GM12878 (cell line): ENCODE measurements around the gene SMG6. TPM values are rescaled to one million over a fixed set of nuclear protein-coding genes. Genes with fewer than 3 reads are reported as not detected.

ENCODE experiments used
- ATF7 ChIP-seq: fragments of 450-650 bp; IDR thresholded peaks from 2 replicates; pipeline ENCODE4 v1.6.1; 2016; ENCODE audit warnings: low read depth, mild to moderate bottlenecking
- CUX1 ChIP-seq: IDR thresholded peaks from 2 replicates; pipeline ENCODE4 v1.6.1; 2012; ENCODE audit warnings: improper control_type of control experiment, low read depth, low read length; ENCODE audit not compliant: insufficient replicate concordance
- IRF3 ChIP-seq: fragments of 450-650 bp; IDR thresholded peaks from 2 replicates; pipeline ENCODE4 v1.6.1; 2014; ENCODE audit warnings: mild to moderate bottlenecking
- KDM1A ChIP-seq: fragments of 200-600 bp; sonication (generic); IDR thresholded peaks from 2 replicates; pipeline ENCODE4 v1.6.1; 2016; ENCODE audit warnings: borderline replicate concordance
- MLLT1 ChIP-seq: fragments of 450-650 bp; IDR thresholded peaks from 2 replicates; pipeline ENCODE4 v1.6.1; 2016; ENCODE audit warnings: mild to moderate bottlenecking
- MYB ChIP-seq: fragments of 150-350 bp; IDR thresholded peaks from 2 replicates; pipeline ENCODE4 v1.6.1; 2014; ENCODE audit warnings: mild to moderate bottlenecking, low read depth, low read length, borderline replicate concordance
- RELA ChIP-seq: fragments of 450-650 bp; IDR thresholded peaks from 2 replicates; pipeline ENCODE4 v1.8.0; 2014; ENCODE audit warnings: borderline replicate concordance; ENCODE audit not compliant: partially characterized antibody
- RELB ChIP-seq: fragments of 450-650 bp; IDR thresholded peaks from 2 replicates; pipeline ENCODE4 v1.6.1; 2017; ENCODE audit warnings: low read depth, mild to moderate bottlenecking, moderate library complexity
- REST ChIP-seq: IDR thresholded peaks from 2 replicates; pipeline ENCODE4 v1.6.1; 2012; ENCODE audit warnings: mild to moderate bottlenecking, low read depth, low read length
- SMC3 ChIP-seq: IDR thresholded peaks from 2 replicates; pipeline ENCODE4 v1.6.1; 2011; ENCODE audit warnings: low read length, improper control_type of control experiment, borderline replicate concordance
- TCF3 ChIP-seq: IDR thresholded peaks from 2 replicates; pipeline ENCODE4 v1.6.1; 2012; ENCODE audit warnings: low read depth, mild to moderate bottlenecking, low read length, borderline replicate concordance; ENCODE audit not compliant: insufficient read depth
- USF2 ChIP-seq: IDR thresholded peaks from 2 replicates; pipeline ENCODE4 v1.6.1; 2011; ENCODE audit warnings: low read depth, low read length, improper control_type of control experiment, borderline replicate concordance
- YBX1 ChIP-seq: fragments of 450-650 bp; IDR thresholded peaks from 2 replicates; pipeline ENCODE4 v1.6.1; 2016; ENCODE audit warnings: antibody characterized with exemption
- polyA plus RNA-seq, 11 experiments: library from polyadenylated mRNA; depleted of rRNA in 4 of 11; unstranded in 6 of 11; stranded (reverse) in 5 of 11; fragments of >200 nt; fragmentation: Nextera tagmentation in 4 of 11; fragmentation: Illumina TruSeq in 1 of 11; extraction: Ambion mirVana in 4 of 11; extraction: Trizol in 1 of 11; gene quantifications; 1 replicate in 1 of 11; 2 replicates in 10 of 11; pipeline versions ENCODE4 v1.2.1 to v1.2.3, GENCODE V29; 2011 to 2016; ENCODE audit warnings: inconsistent platforms in 2 of 11, missing spikeins in 2 of 11, low read depth in 1 of 11
- total RNA-seq, 4 experiments: library from RNA; depleted of rRNA in 3 of 4; stranded (reverse); fragments of >200 nt in 3 of 4; fragmentation: Illumina TruSeq in 1 of 4; extraction: Trizol in 1 of 4; gene quantifications; 2 replicates each; pipeline versions ENCODE4 v1.2.1 to v1.2.3, GENCODE V29; 2013 to 2021

Gene SMG6
- total and polyA plus RNA-seq, 10 of the 15 experiments (the other 5 are each of a cell fraction or from before 2014, with no cell fraction given): 0.58 to 28.7 (median 15.7) TPM

GRCh38 chr17:2070241-2071023, 233.2 kb downstream of the SMG6 start (continued):
- TF ChIP-seq USF2 (no peak), ATF7 (peak; percentile 82), RELB (peak; percentile 83; the same call in 1 of the 2 replicates), YBX1 (no peak), KDM1A (no peak), TCF3 (peak; percentile 99), CUX1 (no peak), RELA (peak; percentile 86), SMC3 (peak; percentile 27), MLLT1 (peak; percentile 98), IRF3 (no peak), REST (no peak; the same call in 1 of the 2 replicates), MYB (peak; percentile 96)
